ENCODE measurements around the gene BAZ1A. TPM values are rescaled to one million over a fixed set of nuclear protein-coding genes. Genes with fewer than 3 reads are reported as not detected.

BAZ1A gene, protein sequence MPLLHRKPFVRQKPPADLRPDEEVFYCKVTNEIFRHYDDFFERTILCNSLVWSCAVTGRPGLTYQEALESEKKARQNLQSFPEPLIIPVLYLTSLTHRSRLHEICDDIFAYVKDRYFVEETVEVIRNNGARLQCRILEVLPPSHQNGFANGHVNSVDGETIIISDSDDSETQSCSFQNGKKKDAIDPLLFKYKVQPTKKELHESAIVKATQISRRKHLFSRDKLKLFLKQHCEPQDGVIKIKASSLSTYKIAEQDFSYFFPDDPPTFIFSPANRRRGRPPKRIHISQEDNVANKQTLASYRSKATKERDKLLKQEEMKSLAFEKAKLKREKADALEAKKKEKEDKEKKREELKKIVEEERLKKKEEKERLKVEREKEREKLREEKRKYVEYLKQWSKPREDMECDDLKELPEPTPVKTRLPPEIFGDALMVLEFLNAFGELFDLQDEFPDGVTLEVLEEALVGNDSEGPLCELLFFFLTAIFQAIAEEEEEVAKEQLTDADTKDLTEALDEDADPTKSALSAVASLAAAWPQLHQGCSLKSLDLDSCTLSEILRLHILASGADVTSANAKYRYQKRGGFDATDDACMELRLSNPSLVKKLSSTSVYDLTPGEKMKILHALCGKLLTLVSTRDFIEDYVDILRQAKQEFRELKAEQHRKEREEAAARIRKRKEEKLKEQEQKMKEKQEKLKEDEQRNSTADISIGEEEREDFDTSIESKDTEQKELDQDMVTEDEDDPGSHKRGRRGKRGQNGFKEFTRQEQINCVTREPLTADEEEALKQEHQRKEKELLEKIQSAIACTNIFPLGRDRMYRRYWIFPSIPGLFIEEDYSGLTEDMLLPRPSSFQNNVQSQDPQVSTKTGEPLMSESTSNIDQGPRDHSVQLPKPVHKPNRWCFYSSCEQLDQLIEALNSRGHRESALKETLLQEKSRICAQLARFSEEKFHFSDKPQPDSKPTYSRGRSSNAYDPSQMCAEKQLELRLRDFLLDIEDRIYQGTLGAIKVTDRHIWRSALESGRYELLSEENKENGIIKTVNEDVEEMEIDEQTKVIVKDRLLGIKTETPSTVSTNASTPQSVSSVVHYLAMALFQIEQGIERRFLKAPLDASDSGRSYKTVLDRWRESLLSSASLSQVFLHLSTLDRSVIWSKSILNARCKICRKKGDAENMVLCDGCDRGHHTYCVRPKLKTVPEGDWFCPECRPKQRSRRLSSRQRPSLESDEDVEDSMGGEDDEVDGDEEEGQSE (N-terminal part only)
- total RNA-seq = 10 to 100 TPM; 48.7 to 57.4 TPM

DNA sequence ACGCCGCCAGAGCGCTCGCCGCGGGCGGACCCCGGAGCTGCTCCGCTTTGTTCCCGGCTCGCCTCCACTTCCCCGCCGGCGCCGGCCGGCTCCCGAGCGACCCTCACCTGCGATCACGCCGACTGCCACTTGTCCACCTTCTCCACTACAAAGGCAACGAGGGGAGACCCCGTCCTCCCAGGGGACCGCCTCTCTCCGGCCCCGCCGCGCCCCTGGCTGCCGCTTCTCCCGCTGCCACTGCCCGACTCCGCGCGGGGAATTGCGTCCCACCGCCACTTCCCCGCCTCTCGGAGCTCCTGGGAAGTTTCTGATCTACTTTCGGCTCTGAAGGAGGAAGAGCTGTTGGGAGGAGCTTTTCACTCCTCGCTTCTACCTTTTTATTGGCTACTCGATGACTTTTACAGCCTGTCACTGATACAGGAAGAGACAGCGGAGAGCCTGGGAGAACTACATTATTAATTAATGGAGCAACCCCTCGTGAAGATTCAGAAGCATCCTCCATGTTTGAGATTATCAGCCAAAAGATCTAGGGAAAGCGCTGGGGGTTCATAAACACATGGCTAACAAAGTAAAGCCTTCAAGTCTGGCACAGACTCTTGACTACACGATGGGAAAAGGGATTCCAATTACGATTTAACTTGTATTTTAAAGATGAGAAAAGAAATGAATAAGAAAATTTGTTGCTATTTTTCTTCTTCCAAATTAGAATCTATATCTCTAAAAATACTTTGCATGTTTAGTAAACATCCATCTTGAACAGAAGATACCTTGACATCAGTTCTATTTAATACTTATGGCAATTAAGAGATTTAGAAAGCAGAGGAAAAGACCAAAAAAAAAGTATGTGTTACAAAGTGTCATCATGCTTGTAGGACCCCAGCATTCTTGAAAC, at the start of gene BAZ1A:
TSS of gene BAZ1A (minus strand) at position 330 of the 892 bp plus-strand sequence. CDS start 756 bp downstream, outside the sequence.
- no peaks in the 10 kb centered on the region for H3K27me3 Mint-ChIP-seq
- peak within 1 kb of the TSS; percentile 98 for H3K27ac Mint-ChIP-seq
- ATAC-seq (peak; percentile 54), DNase-seq (peak; percentile 55)
- CTCF ChIA-PET = interaction anchor here (0.7 to 1.0 kb wide), 3 partner anchors 14 to 203 kb away, joined by 3 to 4 read pairs (median 3); no protein-coding TSS in a partner anchor
- no peaks in the 10 kb centered on the region for H3K9me3 Mint-ChIP-seq (ENCODE audit: low read depth)
- H3K4me3 Mint-ChIP-seq = peak within 1 kb of the TSS; percentile 96
- H3K36me3 Mint-ChIP-seq = peaks cover 22% of the 10 kb centered on the region
- H3K4me1 Mint-ChIP-seq = peaks cover 33% of the 10 kb centered on the region

DNA sequence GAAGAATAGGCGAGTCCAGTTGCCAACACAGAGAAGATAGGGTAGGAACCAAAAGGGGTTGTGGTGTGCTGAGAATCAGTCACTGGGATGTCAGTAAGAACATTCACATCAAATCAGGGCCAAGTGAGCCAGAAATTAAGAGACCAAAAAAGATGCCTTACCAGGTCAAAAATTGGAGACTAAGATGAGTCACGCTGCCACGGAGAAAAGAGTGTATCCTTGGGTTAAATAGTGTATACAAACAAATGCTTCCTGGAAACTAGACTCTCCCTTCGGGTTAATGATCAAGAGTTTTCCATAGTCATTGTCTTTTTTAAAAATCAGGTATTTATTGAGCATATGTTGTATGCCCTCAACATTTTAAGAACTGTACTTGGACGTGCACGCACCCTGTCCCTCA, 45.2 kb upstream of the BAZ1A start:
- Mint-ChIP-seq H3K36me3 (no peaks in the 10 kb centered on the region), H3K4me1 (no peaks in the 10 kb centered on the region), H3K27me3 (no peaks in the 10 kb centered on the region), H3K9me3 (ENCODE audit: low read depth) (no peaks in the 10 kb centered on the region), H3K4me3 (no peak overlapping the region), H3K27ac (no peak overlapping the region)
- CTCF ChIA-PET = interaction anchor here (0.6 kb wide), 1 partner anchor 61 kb away, joined by 3 read pairs; no protein-coding TSS in a partner anchor
- no peak for DNase-seq
- ATAC-seq = no peak

DNA sequence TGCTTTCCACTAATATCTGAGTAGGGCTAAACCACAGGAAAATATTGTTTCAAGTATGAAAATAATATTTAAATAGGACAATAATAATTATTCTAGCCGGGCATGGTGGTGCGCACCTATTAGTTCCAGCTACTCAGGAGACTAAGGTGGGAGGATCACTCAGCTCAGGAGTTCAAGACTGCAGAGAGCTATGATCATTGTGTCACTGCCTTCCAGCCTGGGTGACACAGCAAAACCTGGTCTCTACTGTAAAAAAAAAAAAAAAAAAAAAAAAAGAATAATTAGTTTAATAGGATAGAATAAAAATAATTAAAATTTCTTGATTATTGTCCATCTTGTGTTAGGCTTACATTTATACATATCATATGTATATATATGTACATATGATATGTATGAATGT, 38.5 kb upstream of the BAZ1A start:
- Mint-ChIP-seq H3K27ac (no peak overlapping the region), H3K9me3 (ENCODE audit: low read depth) (no peaks in the 10 kb centered on the region), H3K27me3 (no peaks in the 10 kb centered on the region), H3K4me1 (no peaks in the 10 kb centered on the region), H3K4me3 (no peak overlapping the region), H3K36me3 (no peaks in the 10 kb centered on the region)
- ATAC-seq (no peak), DNase-seq (no peak)
- CTCF ChIA-PET = no interaction called here

GRCh38 chr14:34912966-34913365, 37.8 kb upstream of the BAZ1A start:
- ATAC-seq (no peak), DNase-seq (no peak)
- no peaks in the 10 kb centered on the region for H3K36me3 Mint-ChIP-seq
- H3K9me3 Mint-ChIP-seq (ENCODE audit: low read depth) = no peaks in the 10 kb centered on the region
- no peak overlapping the region for H3K27ac Mint-ChIP-seq
- H3K27me3 Mint-ChIP-seq = no peaks in the 10 kb centered on the region
- H3K4me1 Mint-ChIP-seq = no peaks in the 10 kb centered on the region
- CTCF ChIA-PET = no interaction called here
- H3K4me3 Mint-ChIP-seq = no peak overlapping the region

GRCh38 chr14:34912182-34912581, 37.0 kb upstream of the BAZ1A start:
- H3K4me1 Mint-ChIP-seq = no peaks in the 10 kb centered on the region
- no peaks in the 10 kb centered on the region for H3K9me3 Mint-ChIP-seq (ENCODE audit: low read depth)
- H3K27ac Mint-ChIP-seq = no peak overlapping the region
- no peaks in the 10 kb centered on the region for H3K36me3 Mint-ChIP-seq
- no peak overlapping the region for H3K4me3 Mint-ChIP-seq
- DNase-seq = no peak
- no peaks in the 10 kb centered on the region for H3K27me3 Mint-ChIP-seq
- ATAC-seq = no peak
- CTCF ChIA-PET = interaction anchor here (0.7 to 1.4 kb wide), 2 partner anchors 21 to 35 kb away, joined by 3 to 5 read pairs; no protein-coding TSS in a partner anchor

DNA sequence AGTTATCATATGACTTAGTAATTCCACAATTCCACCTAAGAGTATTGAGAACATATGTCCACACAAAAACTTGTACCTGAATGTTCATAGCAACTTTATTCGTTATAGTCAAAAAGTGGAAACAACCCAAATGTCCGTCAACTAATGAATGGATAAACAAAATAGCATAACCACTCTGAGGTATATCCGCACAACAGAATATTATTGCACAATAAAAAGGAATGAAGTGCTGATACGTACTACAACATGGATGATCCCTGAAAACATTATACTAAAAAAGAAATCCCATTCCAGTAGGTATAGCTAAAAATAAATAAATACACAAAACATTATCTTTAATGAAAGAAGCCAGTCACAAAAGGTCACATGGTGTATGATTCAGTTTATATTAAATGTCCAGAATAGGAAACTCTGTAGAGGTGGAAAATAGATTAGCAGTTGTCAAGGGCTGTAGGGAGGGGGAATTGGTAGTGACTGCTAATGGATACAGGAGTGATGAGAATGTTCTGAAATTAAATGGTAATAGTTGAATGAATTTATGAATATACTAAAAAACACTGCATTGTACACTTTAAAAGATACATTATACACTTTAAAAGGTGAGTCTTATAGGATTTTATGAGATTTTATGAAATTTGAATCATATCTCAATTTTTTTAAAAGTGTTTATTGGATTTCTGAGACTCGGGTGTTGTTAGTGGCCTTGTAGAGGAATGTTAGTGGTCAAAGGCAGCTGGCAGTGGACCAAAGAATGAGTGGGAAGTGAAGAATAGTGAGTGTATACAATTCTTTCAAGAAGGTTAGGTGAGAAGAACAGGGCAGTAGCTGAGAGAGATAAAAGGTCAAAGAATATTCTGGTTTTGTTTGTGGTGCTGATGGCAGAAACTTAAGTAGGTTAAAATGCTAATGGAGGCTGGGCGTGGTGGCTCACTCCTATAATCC, 36.3 kb upstream of the BAZ1A start:
- no peaks in the 10 kb centered on the region for H3K9me3 Mint-ChIP-seq (ENCODE audit: low read depth)
- no peak for ATAC-seq
- CTCF ChIA-PET = interaction anchor here (0.7 to 1.4 kb wide), 3 partner anchors 9 to 34 kb away, joined by 3 to 5 read pairs (median 3); no protein-coding TSS in a partner anchor

DNA sequence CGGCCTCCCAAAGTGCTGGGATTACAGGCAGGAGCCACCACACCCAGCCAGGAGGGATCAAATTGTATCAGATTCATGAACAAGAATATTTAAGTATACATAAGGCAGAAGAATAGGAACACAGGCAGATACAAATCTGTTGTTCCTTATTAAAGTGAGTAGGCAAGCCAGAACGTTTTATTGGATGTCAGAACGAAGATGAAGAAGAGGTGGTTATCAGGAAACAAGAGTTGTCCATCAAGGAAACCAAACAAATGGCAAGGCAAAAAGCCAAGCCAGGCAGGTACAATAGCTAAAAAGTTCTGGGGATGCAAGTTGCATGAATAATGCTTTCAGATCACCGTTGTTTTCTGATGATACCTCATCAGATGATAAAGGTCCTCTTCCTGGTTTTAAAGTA, 31.1 kb upstream of the BAZ1A start:
- H3K4me1 Mint-ChIP-seq = no peaks in the 10 kb centered on the region
- H3K4me3 Mint-ChIP-seq = no peak overlapping the region
- H3K9me3 Mint-ChIP-seq (ENCODE audit: low read depth) = no peaks in the 10 kb centered on the region
- no peaks in the 10 kb centered on the region for H3K36me3 Mint-ChIP-seq
- H3K27ac Mint-ChIP-seq = no peak overlapping the region
- ATAC-seq (no peak), DNase-seq (no peak)
- CTCF ChIA-PET = no interaction called here
- no peaks in the 10 kb centered on the region for H3K27me3 Mint-ChIP-seq

More for the DNA sequence above, 36.3 kb upstream of the BAZ1A start:
- no peak overlapping the region for H3K4me3 Mint-ChIP-seq
- no peaks in the 10 kb centered on the region for H3K27me3 Mint-ChIP-seq
- no peak for DNase-seq
- no peak overlapping the region for H3K27ac Mint-ChIP-seq
- no peaks in the 10 kb centered on the region for H3K4me1 Mint-ChIP-seq
- no peaks in the 10 kb centered on the region for H3K36me3 Mint-ChIP-seq

DNA sequence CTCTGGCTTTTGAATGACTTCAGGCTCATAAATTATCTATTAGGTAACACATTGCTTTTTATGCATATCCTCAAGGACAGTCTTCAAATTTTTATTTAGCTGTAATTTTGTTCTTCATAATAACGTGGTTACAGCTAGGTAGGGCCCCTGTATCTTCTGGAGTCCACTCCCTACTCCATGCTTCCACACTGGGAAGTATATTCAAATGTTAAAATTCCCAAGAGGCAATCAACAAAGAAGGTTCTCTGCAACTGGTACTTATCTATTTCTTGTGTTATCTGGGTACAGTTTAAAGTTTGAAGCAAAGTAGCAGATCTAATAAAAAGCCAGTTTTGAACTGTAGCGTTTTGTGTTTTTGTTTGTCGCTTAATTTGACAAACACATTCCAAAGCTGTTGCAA, 20.1 kb upstream of the BAZ1A start:
- no peak overlapping the region for H3K4me3 Mint-ChIP-seq
- CTCF ChIA-PET = no interaction called here
- peaks cover 5% of the 10 kb centered on the region for H3K4me1 Mint-ChIP-seq
- ATAC-seq (no peak), DNase-seq (no peak)
- no peaks in the 10 kb centered on the region for H3K9me3 Mint-ChIP-seq (ENCODE audit: low read depth)
- no peak overlapping the region for H3K27ac Mint-ChIP-seq
- H3K36me3 Mint-ChIP-seq = no peaks in the 10 kb centered on the region
- no peaks in the 10 kb centered on the region for H3K27me3 Mint-ChIP-seq

- no peak for DNase-seq
- Mint-ChIP-seq H3K4me3 (no peak overlapping the region), H3K27me3 (no peaks in the 10 kb centered on the region), H3K27ac (no peak overlapping the region), H3K9me3 (ENCODE audit: low read depth) (no peaks in the 10 kb centered on the region), H3K36me3 (no peaks in the 10 kb centered on the region), H3K4me1 (peaks cover 5% of the 10 kb centered on the region)
- CTCF ChIA-PET = no interaction called here
- no peak for ATAC-seq
These were observed 15.8 kb upstream of the BAZ1A start for GRCh38 chr14:34890937-34891336.

GRCh38 chr14:34888186-34888585, 13.0 kb upstream of the BAZ1A start:
- Mint-ChIP-seq H3K4me1 (peaks cover 5% of the 10 kb centered on the region), H3K9me3 (ENCODE audit: low read depth) (no peaks in the 10 kb centered on the region), H3K27me3 (no peaks in the 10 kb centered on the region), H3K36me3 (no peaks in the 10 kb centered on the region), H3K27ac (no peak overlapping the region), H3K4me3 (no peak overlapping the region)
- no peak for ATAC-seq
- no peak for DNase-seq
- CTCF ChIA-PET = no interaction called here

DNA sequence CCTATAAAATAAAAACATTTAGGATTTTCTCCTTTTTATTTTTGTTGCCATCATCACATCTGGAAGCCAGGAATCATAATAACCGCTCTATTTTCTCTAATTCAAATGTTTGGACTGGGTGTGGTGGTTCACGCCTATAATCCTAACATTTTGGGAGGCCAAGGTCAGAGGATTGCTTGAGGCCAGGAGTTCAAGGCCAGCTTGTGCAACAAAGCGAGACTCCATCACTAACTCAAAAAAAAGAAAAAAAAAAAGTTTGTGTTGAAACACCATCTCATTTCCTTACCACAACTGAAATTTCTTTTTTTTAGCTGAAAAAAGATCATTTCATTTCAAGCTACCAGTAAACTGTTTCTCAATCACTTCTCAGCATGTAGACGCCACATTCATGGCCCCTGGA, 8.8 kb upstream of the BAZ1A start:
- Mint-ChIP-seq H3K27ac (no peak overlapping the region), H3K36me3 (no peaks in the 10 kb centered on the region), H3K9me3 (ENCODE audit: low read depth) (no peaks in the 10 kb centered on the region), H3K4me3 (no peak overlapping the region), H3K4me1 (no peaks in the 10 kb centered on the region), H3K27me3 (no peaks in the 10 kb centered on the region)
- DNase-seq (no peak), ATAC-seq (no peak)
- CTCF ChIA-PET = interaction anchor here (1.5 kb wide), 1 partner anchor 15 kb away, joined by 3 read pairs; no protein-coding TSS in a partner anchor

Data from activated CD8-positive, alpha-beta memory T cell treated with anti-CD3 and anti-CD28 coated beads, Interleukin-2, amount 10 ng/mL, durations not matched to agents 7 days and 5 days (primary cell).